SK-N-SH (cell line): Measurements from ENCODE around the gene ZNF91. TPM values are rescaled to one million over a fixed set of nuclear protein-coding genes. Genes with fewer than 3 reads are reported as not detected.
A peak's percentile ranks its signal among the peaks of the same experiment; 100 is the strongest.

Experiments used
- CTCF ChIA-PET: fragments of 300-600, 350-600 bp; formaldehyde crosslinking; extraction: SDS; loops from one replicate; lab custom pipeline; 2021; lab: Yijun Ruan, JAX
- POLR2A ChIA-PET: fragments of 350-600 bp; sonication (Branson Sonifier 250); formaldehyde crosslinking; extraction: SDS; loops from one replicate; lab custom pipeline; 2020; ENCODE audit warnings: antibody characterized with exemption, inconsistent platforms; lab: Yijun Ruan, JAX
- DNase-seq: peaks from one replicate; pipeline ENCODE4 v3.0.0; 2012
- H2AFZ ChIP-seq: fragments of 200-600 bp; sonication (generic); 2 replicates; pipeline ENCODE4 v1.8.1; 2016; ENCODE audit warnings: antibody characterized with exemption, mild to moderate bottlenecking, low read depth
- H3F3A ChIP-seq: fragments of 200-600 bp; sonication (generic); replicated peaks from 2 replicates; pipeline ENCODE3; 2016; ENCODE audit warnings: antibody characterized with exemption, mild to moderate bottlenecking; ENCODE audit not compliant: insufficient read depth
- H3K27ac ChIP-seq, 2 experiments: fragments of 200-500 bp in 1 of 2; fragments of 200-600 bp in 1 of 2; sonication (Bioruptor generic) in 1 of 2; sonication (generic), shearing (Covaris generic) in 1 of 2; 2 replicates each; pipeline versions ENCODE4 v1.5.1 to v1.6.1; 2014 to 2016; ENCODE audit warnings: low read depth in 2 of 2, inconsistent platforms in 1 of 2, low read length in 1 of 2, mild to moderate bottlenecking in 1 of 2, mixed read lengths in 1 of 2
- H3K27me3 ChIP-seq: fragments of 200-600 bp; sonication (generic), shearing (Covaris generic); 2 replicates; pipeline ENCODE4 v1.6.1; 2016; ENCODE audit warnings: mixed run types; ENCODE audit not compliant: insufficient read depth
- H3K36me3 ChIP-seq, 2 experiments: fragments of 200-500 bp in 1 of 2; fragments of 200-600 bp in 1 of 2; sonication (Bioruptor generic) in 1 of 2; sonication (generic) in 1 of 2; replicated peaks in 1 of 2; 2 replicates each; pipeline versions ENCODE3 to v1.5.1; 2014 to 2016; ENCODE audit warnings: low read length in 1 of 2, mild to moderate bottlenecking in 1 of 2; ENCODE audit not compliant: insufficient read depth in 2 of 2, control insufficient read depth in 1 of 2
- H3K4me1 ChIP-seq, 2 experiments: fragments of 200-500 bp in 1 of 2; fragments of 200-600 bp in 1 of 2; sonication (Bioruptor generic) in 1 of 2; sonication (generic), shearing (Covaris generic) in 1 of 2; 2 replicates each; pipeline versions ENCODE4 v1.5.1 to v1.6.1; 2014 to 2016; ENCODE audit warnings: low read depth in 1 of 2, low read length in 1 of 2, mixed run types in 1 of 2; ENCODE audit not compliant: insufficient read depth in 2 of 2, control insufficient read depth in 1 of 2
- H3K4me2 ChIP-seq: fragments of 200-600 bp; sonication (generic), shearing (Covaris generic); 2 replicates; pipeline ENCODE4 v1.6.1; 2017; ENCODE audit warnings: mixed run types
- H3K4me3 ChIP-seq, 2 experiments: fragments of 200-500 bp in 1 of 2; fragments of 200-600 bp in 1 of 2; sonication (Bioruptor generic) in 1 of 2; sonication (generic), shearing (Covaris generic) in 1 of 2; 2 replicates each; pipeline versions ENCODE4 v1.5.1 to v1.8.1; 2014 to 2016; ENCODE audit warnings: low read depth in 2 of 2, inconsistent platforms in 1 of 2, low read length in 1 of 2, mild to moderate bottlenecking in 1 of 2, mixed read lengths in 1 of 2, moderate library complexity in 1 of 2
- H3K79me2 ChIP-seq: fragments of 200-600 bp; sonication (generic); 2 replicates; pipeline ENCODE4 v1.8.1; 2017; ENCODE audit warnings: mild to moderate bottlenecking; ENCODE audit not compliant: insufficient read depth
- H3K9ac ChIP-seq: fragments of 200-600 bp; sonication (generic); 2 replicates; pipeline ENCODE4 v1.6.1; 2017; ENCODE audit warnings: mixed run types
- H3K9me2 ChIP-seq: fragments of 200-600 bp; sonication (generic); 2 replicates; pipeline ENCODE4 v1.6.1; 2017; ENCODE audit warnings: mixed run types
- H3K9me3 ChIP-seq: fragments of 200-600 bp; sonication (generic); 2 replicates; pipeline ENCODE4 v1.6.1; 2017; ENCODE audit warnings: mixed run types, mild to moderate bottlenecking, moderate library complexity
- H4K20me1 ChIP-seq: fragments of 200-600 bp; sonication (generic); 2 replicates; pipeline ENCODE4 v1.6.1; 2017; ENCODE audit warnings: mild to moderate bottlenecking, mixed run types; ENCODE audit not compliant: insufficient read depth
- CHD2 ChIP-seq: fragments of 150-350 bp; IDR thresholded peaks from 2 replicates; pipeline ENCODE4 v1.6.1; 2018; ENCODE audit warnings: low read length; ENCODE audit not compliant: partially characterized antibody
- ELF1 ChIP-seq: IDR thresholded peaks from 2 replicates; pipeline ENCODE4 v1.4.0; 2012
- NFIC ChIP-seq: IDR thresholded peaks from 2 replicates; pipeline ENCODE4 v1.4.0; 2012; ENCODE audit warnings: borderline replicate concordance
- NRF1 ChIP-seq: IDR thresholded peaks from 2 replicates; pipeline ENCODE4 v1.6.1; 2012; ENCODE audit warnings: low read depth, mild to moderate bottlenecking, low read length
- POLR2AphosphoS5 ChIP-seq: IDR thresholded peaks from 2 replicates; pipeline ENCODE4 v1.6.1; 2012; ENCODE audit warnings: low read depth, low read length
- RAD21 ChIP-seq: IDR thresholded peaks from 2 replicates; pipeline ENCODE4 v1.6.1; 2012; ENCODE audit warnings: mild to moderate bottlenecking, low read length
- RCOR1 ChIP-seq: fragments of 150-350 bp; IDR thresholded peaks from 2 replicates; pipeline ENCODE4 v1.6.1; 2017; ENCODE audit warnings: antibody characterized with exemption, low read length
- RXRA ChIP-seq: IDR thresholded peaks from 2 replicates; pipeline ENCODE4 v1.4.0; 2012; ENCODE audit warnings: low read depth, mild to moderate bottlenecking, borderline replicate concordance
- TCF12 ChIP-seq: IDR thresholded peaks from 2 replicates; pipeline ENCODE4 v1.4.0; 2012
- WGBS: methylation state at CpG from one replicate; pipeline ENCODE4 v1.1.6; 2017; ENCODE audit warnings: low lambda C conversion rate; 5-methylcytosine and 5-hydroxymethylcytosine counted together
- polyA plus RNA-seq, 3 experiments: library from polyadenylated mRNA; depleted of rRNA; stranded (reverse); fragments of >200 nt; gene quantifications; 2 replicates each; pipeline ENCODE4 v1.2.3, GENCODE V29; 2012
- TF ChIP-seq, protein P1 (sequence below): fragments of 150-350 bp; IDR thresholded peaks from 2 replicates; pipeline ENCODE4 v1.6.1; 2017; ENCODE audit warnings: antibody characterized with exemption, low read length, low read depth, borderline replicate concordance
- TF ChIP-seq, protein P2 (sequence below): fragments of 150-350 bp; IDR thresholded peaks from 2 replicates; pipeline ENCODE4 v1.6.1; 2016; ENCODE audit warnings: mild to moderate bottlenecking, low read depth, low read length
- TF ChIP-seq, protein P3 (sequence below): IDR thresholded peaks from 2 replicates; pipeline ENCODE4; 2012
- TF ChIP-seq, protein P4 (sequence below): IDR thresholded peaks from 2 replicates; pipeline ENCODE4 v1.4.0; 2012; ENCODE audit warnings: low read depth, borderline replicate concordance
- TF ChIP-seq, protein P5 (sequence below): IDR thresholded peaks from 2 replicates; pipeline ENCODE4 v1.4.0; 2012; ENCODE audit warnings: low read depth

ZNF91 gene
- polyA plus RNA-seq, 1 of the 3 experiments (the other 2 are of a cell fraction) = 11.8 TPM

DNA sequence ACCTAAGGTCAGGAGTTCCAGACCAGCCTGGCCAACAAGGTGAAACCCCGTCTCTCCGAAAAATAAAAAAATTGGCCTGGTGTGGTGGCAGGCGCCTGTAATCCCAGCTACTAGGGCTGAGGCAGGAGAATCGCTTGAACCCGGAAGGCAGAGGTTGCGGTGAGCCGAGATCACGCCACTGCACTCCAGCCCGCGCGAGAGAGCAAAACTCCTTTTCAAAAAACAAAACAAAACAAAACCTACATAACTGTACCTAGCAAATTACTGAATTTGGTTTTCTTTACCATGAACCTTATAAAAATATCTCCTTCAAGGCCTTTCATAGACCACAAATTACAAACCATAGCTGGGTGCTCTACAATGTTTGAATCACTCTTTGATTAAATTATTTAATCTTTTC is 760 bp downstream of the ZNF91 start:
- H3F3A ChIP-seq = peaks cover 5% of the 10 kb centered on the region
- POLR2A ChIA-PET = interaction anchor here (0.6 to 2.6 kb wide), 5 partner anchors 21 to 402 kb away, joined by 3 to 21 read pairs (median 3); partner anchors contain the start of gene ZNF675
- TF ChIP-seq, protein P1, sequence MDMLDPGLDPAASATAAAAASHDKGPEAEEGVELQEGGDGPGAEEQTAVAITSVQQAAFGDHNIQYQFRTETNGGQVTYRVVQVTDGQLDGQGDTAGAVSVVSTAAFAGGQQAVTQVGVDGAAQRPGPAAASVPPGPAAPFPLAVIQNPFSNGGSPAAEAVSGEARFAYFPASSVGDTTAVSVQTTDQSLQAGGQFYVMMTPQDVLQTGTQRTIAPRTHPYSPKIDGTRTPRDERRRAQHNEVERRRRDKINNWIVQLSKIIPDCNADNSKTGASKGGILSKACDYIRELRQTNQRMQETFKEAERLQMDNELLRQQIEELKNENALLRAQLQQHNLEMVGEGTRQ = no peak
- TF ChIP-seq NRF1 = no peak
- no peak for TF ChIP-seq NFIC
- TF ChIP-seq RCOR1 = no peak
- TF ChIP-seq, protein P2, sequence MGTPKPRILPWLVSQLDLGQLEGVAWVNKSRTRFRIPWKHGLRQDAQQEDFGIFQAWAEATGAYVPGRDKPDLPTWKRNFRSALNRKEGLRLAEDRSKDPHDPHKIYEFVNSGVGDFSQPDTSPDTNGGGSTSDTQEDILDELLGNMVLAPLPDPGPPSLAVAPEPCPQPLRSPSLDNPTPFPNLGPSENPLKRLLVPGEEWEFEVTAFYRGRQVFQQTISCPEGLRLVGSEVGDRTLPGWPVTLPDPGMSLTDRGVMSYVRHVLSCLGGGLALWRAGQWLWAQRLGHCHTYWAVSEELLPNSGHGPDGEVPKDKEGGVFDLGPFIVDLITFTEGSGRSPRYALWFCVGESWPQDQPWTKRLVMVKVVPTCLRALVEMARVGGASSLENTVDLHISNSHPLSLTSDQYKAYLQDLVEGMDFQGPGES = no peak
- TF ChIP-seq, protein P3, sequence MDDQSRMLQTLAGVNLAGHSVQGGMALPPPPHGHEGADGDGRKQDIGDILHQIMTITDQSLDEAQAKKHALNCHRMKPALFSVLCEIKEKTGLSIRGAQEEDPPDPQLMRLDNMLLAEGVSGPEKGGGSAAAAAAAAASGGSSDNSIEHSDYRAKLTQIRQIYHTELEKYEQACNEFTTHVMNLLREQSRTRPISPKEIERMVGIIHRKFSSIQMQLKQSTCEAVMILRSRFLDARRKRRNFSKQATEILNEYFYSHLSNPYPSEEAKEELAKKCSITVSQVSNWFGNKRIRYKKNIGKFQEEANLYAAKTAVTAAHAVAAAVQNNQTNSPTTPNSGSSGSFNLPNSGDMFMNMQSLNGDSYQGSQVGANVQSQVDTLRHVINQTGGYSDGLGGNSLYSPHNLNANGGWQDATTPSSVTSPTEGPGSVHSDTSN = no peak
- TF ChIP-seq CHD2 = peak; percentile 62
- TF ChIP-seq TCF12 = no peak
- no peak for TF ChIP-seq RAD21
- peak; percentile 48; the same call in 1 of the 2 replicates for TF ChIP-seq ELF1
- TF ChIP-seq, protein P4, sequence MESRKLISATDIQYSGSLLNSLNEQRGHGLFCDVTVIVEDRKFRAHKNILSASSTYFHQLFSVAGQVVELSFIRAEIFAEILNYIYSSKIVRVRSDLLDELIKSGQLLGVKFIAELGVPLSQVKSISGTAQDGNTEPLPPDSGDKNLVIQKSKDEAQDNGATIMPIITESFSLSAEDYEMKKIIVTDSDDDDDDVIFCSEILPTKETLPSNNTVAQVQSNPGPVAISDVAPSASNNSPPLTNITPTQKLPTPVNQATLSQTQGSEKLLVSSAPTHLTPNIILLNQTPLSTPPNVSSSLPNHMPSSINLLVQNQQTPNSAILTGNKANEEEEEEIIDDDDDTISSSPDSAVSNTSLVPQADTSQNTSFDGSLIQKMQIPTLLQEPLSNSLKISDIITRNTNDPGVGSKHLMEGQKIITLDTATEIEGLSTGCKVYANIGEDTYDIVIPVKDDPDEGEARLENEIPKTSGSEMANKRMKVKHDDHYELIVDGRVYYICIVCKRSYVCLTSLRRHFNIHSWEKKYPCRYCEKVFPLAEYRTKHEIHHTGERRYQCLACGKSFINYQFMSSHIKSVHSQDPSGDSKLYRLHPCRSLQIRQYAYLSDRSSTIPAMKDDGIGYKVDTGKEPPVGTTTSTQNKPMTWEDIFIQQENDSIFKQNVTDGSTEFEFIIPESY = peak; percentile 66; the same call in 1 of the 2 replicates
- no peak for TF ChIP-seq POLR2AphosphoS5
- TF ChIP-seq RXRA = no peak
- TF ChIP-seq, protein P5, sequence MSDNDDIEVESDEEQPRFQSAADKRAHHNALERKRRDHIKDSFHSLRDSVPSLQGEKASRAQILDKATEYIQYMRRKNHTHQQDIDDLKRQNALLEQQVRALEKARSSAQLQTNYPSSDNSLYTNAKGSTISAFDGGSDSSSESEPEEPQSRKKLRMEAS = no peak
- H3K27ac ChIP-seq = peak overlapping the region; percentile 87 to 93
- H3K9me2 ChIP-seq = no peaks in the 10 kb centered on the region
- H2AFZ ChIP-seq = peak overlapping the region; percentile 62
- no peaks in the 10 kb centered on the region for H3K9me3 ChIP-seq
- CTCF ChIA-PET = no interaction called here
- DNase-seq = no peak
- peak overlapping the region; percentile 78 for H3K4me2 ChIP-seq
- H3K9ac ChIP-seq = peak overlapping the region; percentile 94
- H3K27me3 ChIP-seq = no peaks in the 10 kb centered on the region
- H3K79me2 ChIP-seq = peaks cover 56% of the 10 kb centered on the region
- peak overlapping the region; percentile 72 to 84 for H3K4me3 ChIP-seq
- 14% methylated on average over 11 of the region's 11 CpGs for WGBS
- H4K20me1 ChIP-seq = no peaks in the 10 kb centered on the region
- peaks cover 0 to 5% of the 10 kb centered on the region in 2 experiments; a peak in 1 of 4 replicates for H3K4me1 ChIP-seq
- H3K36me3 ChIP-seq = peaks cover 8 to 39% of the 10 kb centered on the region in 2 experiments
